ENCODE measurements around the gene UBAC1. TPM values are rescaled to one million over a fixed set of nuclear protein-coding genes. Genes with fewer than 3 reads are reported as not detected.

UBAC1 gene
- total RNA-seq, 2 donors from 2014 or later, result 54.9 to 66.5 TPM

GRCh38 chr9:135985459-135985774 lies 24.2 kb upstream of the UBAC1 start:
- Histone ChIP-seq H3K27ac (no peak overlapping the region), H3K36me3 (no peaks in the 10 kb centered on the region), H3K9me3 (no peaks in the 10 kb centered on the region), H3K4me1 (peaks cover 3% of the 10 kb centered on the region), H3K4me3 (no peak overlapping the region), H3K9ac (ENCODE audit: low read depth in 2 of 2, low read length in 2 of 2) (no peak overlapping the region), H3K27me3 (no peaks in the 10 kb centered on the region)
- intact Hi-C loops (cut with DNase I), result no loop called here
- no peak for TF ChIP-seq CTCF (IDR thresholded peaks at IDR 0.05)
- DNase-seq, result no peak

- H3K4me1 ChIP-seq, result no peaks in the 10 kb centered on the region
- no peak overlapping the region for H3K4me3 ChIP-seq
- intact Hi-C loops (cut with DNase I), result no loop called here
- no peak overlapping the region for H3K9ac ChIP-seq (ENCODE audit: low read depth in 2 of 2, low read length in 2 of 2)
- no peak for TF ChIP-seq CTCF (IDR thresholded peaks at IDR 0.05)
- no peak for DNase-seq
- no peaks in the 10 kb centered on the region for H3K36me3 ChIP-seq
- H3K27ac ChIP-seq, result no peak overlapping the region
- H3K27me3 ChIP-seq, result no peaks in the 10 kb centered on the region
- no peaks in the 10 kb centered on the region for H3K9me3 ChIP-seq
Observed at GRCh38 chr9:135984072-135984710, 23.0 kb upstream of the UBAC1 start.

- no peaks in the 10 kb centered on the region for H3K27me3 ChIP-seq
- no peak overlapping the region for H3K9ac ChIP-seq (ENCODE audit: low read depth in 2 of 2, low read length in 2 of 2)
- no peaks in the 10 kb centered on the region for H3K9me3 ChIP-seq
- no peaks in the 10 kb centered on the region for H3K4me1 ChIP-seq
- no peak overlapping the region for H3K27ac ChIP-seq
- DNase-seq, result no peak
- no peaks in the 10 kb centered on the region for H3K36me3 ChIP-seq
- TF ChIP-seq CTCF (IDR thresholded peaks at IDR 0.05), result no peak
- H3K4me3 ChIP-seq, result no peak overlapping the region
- intact Hi-C loops (cut with DNase I), result no loop called here
Observed at GRCh38 chr9:135983208-135984071, 22.3 kb upstream of the UBAC1 start.

DNA sequence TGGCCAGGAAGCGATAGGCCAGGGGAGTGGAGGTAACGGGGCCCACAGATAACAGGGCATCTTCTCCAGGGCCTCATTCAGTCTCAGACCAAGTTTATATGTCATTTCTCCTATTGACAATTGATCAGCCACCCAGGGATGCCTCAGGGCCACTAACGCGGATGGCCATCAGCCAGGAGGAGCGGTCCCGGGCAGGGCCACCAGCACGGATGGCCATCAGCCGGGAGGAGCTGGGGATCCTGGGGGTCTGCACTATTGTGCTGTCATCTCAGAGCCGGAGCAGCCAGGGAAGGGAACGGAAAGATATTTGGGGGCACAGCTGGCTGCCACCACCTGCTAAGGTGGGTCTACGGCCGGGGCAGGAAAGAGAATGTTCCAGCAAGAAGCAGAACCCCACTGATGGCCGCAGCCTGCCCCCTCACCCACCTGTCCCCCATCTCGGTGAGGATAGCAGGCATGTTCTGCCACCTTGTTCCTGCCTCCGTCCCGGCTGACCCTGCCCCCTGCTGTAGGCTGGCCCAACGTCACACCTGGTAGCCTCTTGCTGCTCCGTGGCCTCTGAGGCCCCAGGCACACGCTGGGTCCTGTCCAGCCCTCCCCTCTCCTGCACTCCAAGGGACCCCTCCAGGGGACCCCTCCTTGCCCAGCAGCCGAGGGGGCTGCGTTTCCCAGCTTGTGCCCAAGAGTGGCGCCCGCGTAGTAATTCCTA lies 21.5 kb upstream of the UBAC1 start:
- no peak for DNase-seq
- Histone ChIP-seq H3K9me3 (no peaks in the 10 kb centered on the region), H3K27ac (no peak overlapping the region), H3K4me3 (no peak overlapping the region), H3K9ac (ENCODE audit: low read depth in 2 of 2, low read length in 2 of 2) (no peak overlapping the region), H3K36me3 (no peaks in the 10 kb centered on the region), H3K4me1 (no peaks in the 10 kb centered on the region), H3K27me3 (no peaks in the 10 kb centered on the region)
- intact Hi-C loops (cut with DNase I), result no loop called here
- no peak for TF ChIP-seq CTCF (IDR thresholded peaks at IDR 0.05)

- no peak for DNase-seq
- intact Hi-C loops (cut with DNase I), result no loop called here
- Histone ChIP-seq H3K9me3 (no peaks in the 10 kb centered on the region), H3K4me1 (no peaks in the 10 kb centered on the region), H3K27ac (no peak overlapping the region), H3K27me3 (no peaks in the 10 kb centered on the region), H3K36me3 (no peaks in the 10 kb centered on the region), H3K9ac (ENCODE audit: low read depth in 2 of 2, low read length in 2 of 2) (no peak overlapping the region), H3K4me3 (no peak overlapping the region)
- TF ChIP-seq CTCF (IDR thresholded peaks at IDR 0.05), result no peak
Observed at GRCh38 chr9:135980926-135981630, 19.9 kb upstream of the UBAC1 start.

All from colonic mucosa (tissue), 4 donors.